Activated CD4-positive, alpha-beta T cell treated with anti-CD3 and anti-CD28 coated beads for 1 hour (primary cell): ENCODE measurements around the gene SNCB.

Experiments used
- DNase-seq: peaks from one replicate; pipeline ENCODE4 v3.0.0-alpha.2; 2020

Gene SNCB

DNA sequence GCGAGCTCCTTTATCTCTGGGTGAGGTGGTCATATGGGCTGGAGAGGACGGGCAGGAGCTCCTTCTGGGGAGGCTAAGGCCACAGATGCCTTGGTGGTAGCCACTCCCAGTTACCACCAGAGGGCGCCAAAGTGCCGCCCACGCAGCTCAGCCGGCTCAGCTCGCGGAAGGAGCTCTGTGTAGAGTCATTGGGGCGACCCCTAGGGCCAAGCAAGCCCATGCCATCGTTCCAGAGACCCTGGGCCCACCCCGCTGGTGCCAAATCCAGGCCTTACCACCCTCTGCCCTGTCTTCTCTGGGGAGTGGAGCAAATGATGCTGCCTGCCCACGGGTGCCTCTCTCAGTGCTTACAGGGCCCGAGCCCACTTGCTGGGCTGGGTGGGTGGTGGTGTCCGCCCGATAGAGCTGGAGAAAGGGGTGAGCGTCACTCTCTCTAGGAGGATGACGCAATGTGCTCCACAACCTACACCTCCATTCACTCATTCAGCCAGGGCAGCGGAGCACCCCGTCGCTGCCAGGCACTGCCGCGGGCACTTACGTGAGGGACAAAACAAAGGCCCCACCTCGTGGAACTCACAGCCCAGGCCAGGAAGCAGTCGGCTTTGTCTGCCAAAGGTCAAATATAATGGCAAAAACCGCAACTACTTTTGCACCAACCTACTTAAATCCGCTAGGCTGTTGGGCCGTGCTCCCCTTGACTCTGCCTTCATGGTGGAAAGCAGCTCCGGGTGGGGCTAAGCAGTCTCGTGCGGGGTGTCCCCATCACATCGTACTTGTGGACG lies 30.7 kb upstream of the SNCB start:
- peak; percentile 65 for DNase-seq

DNA sequence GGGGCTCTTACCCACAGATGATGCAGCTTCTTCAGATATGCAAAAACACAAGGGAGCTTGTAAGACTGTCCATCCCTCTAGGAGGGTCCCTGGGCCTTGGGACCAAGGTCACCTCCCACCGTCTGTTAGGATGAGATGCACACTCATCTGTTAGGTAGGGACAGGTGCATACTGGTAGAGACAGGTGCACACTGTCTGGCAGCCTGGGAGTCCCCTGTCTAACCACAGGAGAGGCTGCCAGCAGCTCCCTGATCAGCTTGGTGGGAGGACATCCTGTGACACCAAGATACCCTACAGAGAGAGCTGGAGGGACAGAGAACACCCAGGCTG lies 30.2 kb upstream of the SNCB start:
- DNase-seq, result no peak

DNA sequence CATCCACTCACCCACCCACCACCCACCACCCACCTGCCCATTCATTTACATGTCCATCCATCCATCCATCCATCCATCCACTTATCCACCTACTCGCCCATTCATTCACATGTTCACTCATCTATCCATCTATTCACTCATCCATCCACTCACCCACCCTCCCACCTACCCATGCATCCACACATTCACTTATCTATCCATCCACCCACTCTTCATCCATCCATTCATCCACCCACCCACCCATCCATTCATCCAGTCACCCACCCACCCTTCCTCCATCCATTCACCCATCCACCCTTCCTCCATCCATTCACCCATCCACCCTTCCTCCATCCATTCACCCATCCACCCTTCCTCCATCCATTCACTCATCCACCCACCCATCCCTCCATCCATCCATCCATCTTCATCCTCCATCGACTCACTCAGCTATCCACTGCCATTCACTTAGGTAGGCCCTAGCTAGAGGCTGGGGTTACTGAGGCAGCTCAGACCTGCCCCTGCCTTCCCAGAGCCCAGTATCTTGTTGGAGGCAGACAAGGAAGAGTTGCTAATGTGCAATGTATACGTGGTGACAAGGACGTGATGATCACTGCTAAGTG lies 29.6 kb upstream of the SNCB start:
- no peak for DNase-seq

DNA sequence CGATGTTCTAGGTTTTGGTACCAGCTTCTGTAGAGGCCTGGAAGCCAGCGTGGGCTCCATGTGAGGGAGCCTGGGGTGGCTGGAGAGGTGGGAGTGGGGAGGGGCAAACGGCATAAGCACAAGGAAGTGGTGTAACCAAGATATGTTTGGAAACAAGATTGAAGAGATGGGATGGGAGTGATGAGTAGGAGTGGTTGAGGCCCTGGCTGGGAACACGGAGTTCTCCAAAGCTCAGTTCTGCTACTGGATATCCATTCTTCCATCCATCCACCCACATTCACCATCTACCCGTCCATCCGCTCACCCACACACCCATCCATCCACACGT lies 29.1 kb upstream of the SNCB start:
- no peak for DNase-seq

DNA sequence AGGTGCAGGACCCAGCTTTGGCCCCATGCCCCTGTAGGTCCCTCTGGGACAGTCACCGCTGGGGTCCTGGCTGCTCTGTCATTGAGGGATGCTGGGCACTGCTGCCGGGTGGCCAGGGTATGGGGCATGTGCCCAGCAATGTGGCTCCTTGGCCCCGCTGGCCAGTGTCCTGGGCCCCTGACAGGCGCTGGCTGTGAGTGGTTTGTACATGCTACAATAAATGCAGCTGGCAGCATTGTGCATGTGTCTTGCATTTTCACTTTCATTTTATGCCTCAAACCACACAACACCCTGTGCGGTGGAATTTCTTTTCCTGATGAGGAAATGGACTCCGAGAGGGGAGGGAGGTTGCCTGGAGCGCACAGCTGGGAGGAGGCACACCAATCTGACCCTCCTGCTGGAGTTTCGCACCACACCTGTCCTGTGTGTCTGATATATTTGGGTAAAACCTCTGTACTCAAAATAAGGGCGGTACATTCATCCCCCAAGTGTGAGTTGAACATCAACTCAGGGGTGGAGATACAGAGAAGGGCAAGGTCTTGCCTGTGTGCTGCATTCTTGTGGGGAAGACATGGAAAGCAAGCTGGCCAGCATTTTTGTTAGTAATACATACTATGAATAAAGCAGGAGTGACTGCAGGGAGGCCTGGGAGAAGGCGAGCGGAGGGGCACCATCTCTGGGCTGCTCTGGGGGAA lies 28.6 kb upstream of the SNCB start:
- DNase-seq, result no peak

DNA sequence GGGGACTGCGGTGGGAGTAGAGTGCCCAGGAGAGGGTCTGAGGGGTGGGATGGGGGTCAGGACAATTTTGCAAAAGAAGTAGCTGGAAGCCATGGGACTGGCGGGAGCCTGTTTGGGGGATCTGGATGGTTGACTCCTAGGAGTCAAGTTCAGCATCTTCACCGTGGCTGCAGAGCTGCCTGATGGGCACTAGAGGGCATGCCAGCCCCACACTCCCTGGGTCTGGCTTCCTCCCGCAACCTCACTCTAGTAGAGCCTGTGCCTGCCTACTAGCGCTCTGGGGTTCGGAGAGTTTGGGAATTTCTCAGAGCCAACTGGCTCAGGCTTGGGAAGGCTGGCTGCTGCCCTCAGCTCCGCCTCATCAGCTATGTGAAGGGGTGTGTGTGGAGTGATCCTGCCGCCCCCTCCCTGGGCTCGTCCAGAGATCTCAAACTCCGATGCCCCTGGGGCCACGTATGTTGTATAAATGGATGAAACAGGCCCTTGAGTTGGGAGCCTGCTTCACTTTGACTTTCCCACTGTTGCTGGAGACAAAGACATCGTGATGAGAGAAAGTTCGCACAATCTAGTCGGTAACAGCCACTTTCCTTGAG lies 27.8 kb upstream of the SNCB start:
- peak; percentile 43 for DNase-seq

DNA sequence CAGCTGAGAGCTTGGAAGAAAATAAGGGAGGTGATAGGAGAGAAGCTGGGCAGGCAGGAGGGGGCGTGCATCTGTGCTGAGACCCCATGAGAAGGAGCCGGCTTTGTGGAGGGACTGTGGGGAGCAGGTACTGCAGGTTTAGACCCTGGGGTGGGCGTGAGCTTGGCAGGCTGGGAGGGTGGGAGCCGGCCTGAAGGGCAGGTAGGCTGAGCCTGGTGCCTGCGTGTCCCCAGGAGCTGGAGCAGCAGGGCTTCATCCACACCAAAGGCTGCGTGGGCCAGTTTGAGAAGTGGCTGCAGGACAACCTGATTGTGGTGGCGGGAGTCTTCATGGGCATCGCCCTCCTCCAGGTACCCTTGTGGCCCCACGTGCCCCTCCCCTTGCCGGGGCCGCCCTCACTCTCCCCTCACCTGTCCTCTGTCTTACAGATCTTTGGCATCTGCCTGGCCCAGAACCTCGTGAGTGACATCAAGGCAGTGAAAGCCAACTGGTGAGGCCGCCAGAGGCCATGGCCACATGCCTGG lies 26.2 kb upstream of the SNCB start:
- no peak for DNase-seq

DNA sequence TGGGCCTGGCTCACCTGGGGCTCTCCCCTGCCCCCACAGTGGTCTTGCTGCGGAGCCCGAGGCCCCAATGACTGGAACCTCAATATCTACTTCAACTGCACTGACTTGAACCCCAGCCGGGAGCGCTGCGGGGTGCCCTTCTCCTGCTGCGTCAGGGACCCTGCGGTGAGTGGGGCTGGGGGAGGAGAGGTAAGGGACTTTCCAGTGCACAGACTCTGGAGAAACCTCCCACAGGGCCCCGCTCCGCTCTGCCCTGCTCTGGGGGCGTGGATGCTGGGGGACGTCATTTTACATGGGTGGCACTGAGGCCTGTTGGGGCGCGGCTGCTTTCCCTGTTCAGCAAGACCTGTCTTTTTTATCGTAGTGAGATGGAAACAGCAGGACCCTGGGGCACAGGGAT lies 24.5 kb upstream of the SNCB start:
- DNase-seq, result no peak

DNA sequence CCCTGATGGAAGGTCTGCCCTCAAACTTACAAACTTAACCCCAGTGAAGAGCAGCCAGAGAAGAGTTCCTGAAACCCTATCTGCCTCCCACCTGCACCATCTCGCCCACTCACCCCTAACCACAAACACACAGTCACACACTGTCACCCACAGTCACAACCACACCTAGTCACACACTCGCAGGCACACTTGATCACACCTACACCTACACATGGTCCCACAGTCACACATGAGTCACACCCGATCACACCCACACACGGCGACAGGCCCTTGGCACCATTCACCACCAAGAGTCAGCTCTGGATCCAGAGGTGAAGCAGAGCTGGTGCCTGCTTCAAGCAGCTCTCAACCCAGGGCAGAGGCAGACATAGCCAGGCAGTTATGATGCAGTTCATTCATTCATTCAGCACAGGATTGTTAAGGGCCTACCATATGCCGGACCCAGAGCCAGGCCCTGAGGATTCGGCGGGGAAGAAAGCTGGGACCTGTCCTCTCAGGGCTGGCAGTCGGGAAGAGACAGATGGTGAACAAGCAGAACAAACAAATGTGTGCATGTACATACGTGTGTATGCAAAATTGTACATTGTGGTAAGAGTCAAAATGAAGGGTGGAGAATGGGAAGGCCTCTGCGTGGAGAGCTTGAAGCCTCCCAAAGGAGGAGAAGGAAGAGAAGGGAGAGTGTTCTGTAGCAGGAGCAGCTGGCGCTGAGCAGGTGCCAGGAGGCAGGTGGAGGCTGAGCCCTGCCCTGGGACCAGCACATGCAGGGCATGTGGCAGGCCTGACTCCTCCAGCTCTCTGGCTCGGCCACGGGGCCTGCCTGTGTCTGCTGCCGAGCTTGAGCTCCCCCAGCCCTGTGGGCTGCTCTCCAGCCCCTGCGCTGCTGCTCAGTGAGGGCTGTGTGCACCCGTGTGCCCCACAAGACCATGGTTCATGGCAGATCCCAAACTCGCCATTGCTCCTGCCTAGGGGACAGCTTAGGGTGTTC lies 23.4 kb upstream of the SNCB start:
- DNase-seq, result peak; percentile 47

DNA sequence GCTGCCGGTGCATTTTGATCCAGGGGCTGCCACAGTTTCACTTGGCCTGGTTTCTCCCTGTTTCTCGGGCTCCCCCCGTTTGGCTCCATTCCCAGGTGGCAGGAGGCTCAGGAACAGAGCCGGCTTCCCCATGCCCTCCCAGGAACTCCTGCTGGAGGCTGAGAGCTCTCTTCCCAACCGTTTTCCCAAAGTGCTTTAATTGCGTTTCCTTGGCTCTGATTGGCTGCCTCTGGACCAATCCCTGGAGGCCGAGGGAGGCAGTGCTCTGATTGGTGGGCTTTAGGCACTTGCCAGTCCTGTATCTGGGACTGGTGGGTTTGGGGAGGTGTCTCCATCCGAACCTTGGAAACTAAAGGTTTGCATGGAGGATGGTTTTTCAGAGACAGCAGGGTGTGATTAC lies 21.8 kb upstream of the SNCB start:
- DNase-seq, result no peak

DNA sequence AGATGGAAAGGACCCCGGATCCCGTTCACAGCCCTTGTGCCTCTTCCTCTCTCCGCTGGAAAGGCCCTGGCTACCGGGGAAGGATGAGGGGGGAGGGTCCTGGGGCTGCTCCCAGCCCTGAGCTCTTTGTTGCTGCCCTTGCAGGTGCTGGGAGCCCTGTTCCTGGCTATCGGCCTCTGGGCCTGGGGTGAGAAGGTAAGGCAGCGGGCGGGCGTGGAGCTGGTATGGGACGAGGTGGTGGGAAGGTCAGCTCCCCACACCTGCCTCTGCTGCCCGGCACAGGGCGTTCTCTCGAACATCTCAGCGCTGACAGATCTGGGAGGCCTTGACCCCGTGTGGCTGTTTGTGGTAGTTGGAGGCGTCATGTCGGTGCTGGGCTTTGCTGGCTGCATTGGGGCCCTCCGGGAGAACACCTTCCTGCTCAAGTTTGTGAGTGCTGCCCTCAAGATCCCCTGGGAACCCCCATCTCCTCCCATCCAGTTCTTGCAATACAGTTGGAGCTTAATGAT lies 21.2 kb upstream of the SNCB start:
- DNase-seq, result no peak

DNA sequence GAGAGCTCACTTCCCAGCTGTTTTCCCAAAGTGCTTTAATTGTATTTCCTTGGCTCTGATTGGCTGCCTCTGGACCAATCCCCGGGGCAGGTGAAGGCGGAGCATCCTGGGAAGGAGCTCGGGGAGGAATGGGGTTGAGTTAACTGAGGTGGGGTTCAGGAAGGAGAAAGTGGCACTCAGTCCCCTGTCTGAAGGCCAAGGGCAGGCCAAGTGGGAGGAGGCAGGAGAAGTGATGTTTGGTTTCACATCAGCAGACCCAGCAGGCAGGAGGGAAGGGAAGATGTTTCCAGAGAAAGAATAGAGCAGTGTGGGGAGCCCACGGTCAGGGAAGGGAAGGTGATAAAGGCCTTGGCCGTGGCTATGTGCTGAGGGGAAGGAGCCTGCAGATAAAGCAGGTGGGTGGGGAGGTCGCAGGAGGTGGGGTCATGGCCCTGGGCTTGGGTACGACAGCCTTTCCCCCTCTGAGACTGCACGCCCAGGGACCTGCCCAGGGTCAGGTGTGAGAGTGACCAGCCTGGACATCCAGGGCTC lies 20.1 kb upstream of the SNCB start:
- DNase-seq, result no peak

DNA sequence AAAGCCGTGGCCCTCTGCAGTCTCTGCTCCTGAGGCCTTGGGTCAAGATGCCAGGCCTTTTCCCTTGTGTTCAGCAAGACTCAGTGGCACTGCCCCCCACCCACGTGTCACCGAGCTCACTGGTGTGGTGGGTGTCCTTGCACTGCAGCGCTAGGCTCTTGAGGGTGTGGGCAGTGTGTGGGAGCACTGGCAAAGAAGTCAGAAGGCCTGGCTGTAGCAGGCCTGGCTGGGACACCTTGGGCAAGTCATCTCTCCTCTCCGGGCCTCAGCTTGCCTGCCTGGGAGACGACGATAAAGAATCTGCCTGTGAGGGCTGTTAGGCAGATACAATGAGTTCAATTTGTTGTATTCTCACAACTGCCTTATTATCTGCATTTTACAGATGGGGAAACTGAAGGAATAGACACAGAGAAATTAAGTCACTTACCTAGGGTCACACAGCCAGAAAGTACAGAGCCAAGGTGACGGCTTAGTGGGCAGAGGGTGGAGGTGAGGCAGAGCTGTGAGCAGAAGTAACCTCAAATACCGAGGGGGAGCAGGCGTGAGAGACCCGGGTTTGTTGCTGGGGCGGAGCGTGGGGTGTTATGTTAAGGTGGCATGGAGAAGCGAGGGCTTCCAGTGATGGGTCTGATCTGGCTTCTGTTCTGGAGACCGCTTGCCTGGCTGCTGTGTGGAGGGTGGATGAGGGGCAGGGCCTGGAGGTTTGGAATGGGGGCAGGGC lies 18.3 kb upstream of the SNCB start:
- DNase-seq, result no peak

DNA sequence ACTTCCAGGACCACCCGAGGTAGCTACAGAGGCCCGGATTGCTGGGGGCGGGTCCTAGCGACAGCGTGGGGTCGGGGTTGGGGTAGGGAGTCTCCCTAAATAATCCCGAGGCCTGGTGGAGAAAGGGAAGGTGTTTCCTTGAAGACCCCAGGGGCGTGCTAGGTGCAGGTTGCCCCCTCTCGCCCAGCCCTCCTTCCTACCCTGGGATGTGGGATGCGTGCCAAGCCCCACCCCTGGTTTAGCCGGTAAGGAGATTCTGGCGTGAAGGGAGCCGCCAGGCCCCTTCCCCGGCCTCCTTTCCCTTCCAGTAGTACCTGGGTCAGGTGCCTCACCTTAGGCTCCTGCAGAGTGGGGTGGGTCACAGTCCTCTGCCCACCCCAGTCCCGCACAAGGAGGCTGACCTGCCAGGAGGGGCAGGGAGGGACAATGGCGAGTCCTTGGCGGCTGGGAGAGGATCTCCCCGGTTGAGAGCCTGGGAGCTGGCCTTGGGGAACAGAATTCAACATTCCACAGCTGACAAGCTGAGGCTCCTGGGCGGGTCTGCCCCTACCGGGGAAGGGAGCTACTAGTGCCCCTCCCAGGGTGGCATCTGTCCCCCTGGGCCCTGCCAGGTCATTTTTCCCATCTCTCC lies 17.6 kb upstream of the SNCB start:
- no peak for DNase-seq

DNA sequence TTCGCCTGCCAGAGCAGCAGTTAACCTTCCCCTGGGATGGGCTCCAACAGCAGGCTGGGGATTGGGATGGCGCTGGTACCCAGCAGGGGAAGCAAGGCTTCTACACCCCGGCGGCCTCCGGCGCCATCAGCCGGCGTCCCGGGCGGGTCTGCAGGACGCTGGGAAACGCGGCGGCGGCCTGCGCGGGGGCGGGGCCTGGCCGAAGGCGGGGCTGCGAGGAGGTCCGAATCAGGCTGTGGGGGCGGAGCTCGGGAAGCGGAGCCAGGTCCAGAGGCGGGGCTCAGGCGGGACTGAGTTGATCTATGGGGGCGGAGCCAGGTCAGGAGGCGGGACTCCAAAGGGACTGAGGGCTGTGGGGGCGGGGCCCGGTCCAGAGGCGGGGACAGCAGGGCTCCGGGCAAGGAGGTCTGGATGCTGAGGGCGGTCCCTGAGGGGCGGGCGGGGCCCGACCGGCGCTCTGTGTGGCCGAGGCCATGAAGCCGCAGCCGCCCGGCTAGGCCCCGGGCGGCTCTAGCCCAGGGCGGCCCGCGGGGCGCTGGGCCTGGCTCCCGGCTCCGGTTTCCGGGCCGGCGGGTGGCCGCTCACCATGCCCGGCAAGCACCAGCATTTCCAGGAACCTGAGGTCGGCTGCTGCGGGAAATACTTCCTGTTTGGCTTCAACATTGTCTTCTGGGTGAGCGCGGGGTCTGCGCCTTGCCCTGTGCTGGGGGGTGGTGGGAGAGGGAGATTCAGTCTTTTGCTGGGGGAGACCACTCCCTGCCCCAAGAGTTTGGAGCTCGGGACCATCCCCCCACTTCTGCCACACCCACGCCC lies 16.9 kb upstream of the SNCB start, which contains the start of gene TSPAN17:
TSS of gene TSPAN17 (plus strand) at position 455 of the 813 bp plus-strand sequence. CDS start at position 587, 132 bp downstream.
- DNase-seq, result peak; percentile 96

DNA sequence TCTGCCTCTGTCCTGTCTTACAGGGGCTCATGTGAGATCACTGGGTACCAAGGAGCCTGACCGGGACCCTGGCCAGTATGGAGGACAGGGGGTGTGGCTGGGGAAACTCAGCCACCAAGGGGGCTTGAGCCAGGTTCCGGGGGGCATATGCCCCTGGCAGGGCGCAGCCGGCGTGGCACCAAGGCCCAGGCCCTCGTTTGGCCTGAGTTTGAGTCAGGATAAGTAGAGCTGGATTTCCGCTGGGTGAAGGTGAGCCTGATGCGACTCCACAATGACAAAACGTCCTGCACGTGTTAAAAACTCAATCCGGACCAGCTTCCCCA lies 16.3 kb upstream of the SNCB start:
- DNase-seq, result no peak

DNA sequence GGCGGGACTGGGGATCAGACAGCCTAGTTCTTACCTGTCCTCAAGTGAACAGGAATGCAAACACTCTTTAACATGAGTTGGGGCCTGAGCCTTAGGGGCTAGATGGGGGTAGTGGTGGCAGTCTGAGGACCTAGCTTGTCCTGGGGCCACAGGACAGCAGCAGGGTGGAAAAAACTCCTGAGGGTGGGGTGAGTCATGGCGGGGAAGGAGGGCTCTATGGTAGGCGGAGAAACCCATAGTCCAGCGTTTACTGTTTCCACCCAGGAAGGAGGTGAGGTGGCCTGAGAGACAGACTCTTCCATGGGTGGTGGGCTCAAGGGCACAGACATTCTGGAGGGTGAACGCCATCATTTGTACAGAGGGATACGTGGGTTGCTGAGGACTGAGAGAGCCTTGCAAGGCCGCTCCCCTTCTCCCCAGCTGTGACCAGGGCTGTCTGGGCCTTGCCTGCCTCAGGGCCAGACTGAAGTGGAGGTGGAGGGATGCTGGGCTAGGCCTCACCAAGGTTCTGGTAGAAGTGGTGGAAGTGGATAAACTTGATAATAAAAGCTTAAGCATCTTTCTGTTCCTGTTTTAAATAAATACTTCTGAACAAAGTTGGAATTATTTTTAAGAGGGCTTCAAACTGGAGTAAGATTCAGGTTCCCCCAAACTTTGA lies 15.8 kb upstream of the SNCB start:
- DNase-seq, result no peak

DNA sequence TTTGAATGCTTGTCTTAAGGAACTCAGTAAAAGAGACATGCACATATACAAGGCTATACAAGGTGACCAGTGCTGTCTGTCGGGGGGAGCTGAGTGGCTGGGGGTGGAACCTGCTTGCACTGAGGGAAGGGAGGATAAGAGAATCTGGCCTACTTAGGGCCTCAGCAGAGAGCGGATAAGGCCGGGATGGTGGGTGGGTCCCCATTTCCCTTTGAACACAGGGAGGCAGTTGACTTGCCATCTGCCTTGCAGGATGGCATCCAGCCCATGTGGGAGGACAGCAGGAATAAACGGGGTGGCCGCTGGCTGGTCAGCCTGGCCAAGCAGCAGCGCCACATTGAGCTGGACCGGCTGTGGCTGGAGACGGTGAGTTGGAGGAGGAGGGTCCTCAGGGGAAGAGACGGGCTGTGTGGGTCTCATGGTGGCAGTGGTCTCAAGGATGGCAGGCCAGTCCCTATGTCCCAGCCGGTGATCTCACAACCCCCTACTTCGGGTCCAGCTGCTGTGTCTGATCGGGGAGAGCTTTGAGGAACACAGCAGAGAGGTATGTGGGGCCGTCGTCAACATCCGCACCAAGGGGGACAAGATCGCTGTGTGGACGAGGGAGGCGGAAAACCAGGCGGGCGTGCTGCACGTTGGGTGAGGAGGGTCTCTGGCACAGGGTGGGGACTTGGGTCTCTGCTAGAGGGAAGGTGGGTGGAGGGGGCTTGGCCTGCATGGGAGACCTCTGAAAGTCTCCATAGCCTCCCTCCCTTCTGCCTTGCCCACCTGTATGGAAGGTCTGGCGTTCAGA lies 14.7 kb upstream of the SNCB start:
- no peak for DNase-seq

DNA sequence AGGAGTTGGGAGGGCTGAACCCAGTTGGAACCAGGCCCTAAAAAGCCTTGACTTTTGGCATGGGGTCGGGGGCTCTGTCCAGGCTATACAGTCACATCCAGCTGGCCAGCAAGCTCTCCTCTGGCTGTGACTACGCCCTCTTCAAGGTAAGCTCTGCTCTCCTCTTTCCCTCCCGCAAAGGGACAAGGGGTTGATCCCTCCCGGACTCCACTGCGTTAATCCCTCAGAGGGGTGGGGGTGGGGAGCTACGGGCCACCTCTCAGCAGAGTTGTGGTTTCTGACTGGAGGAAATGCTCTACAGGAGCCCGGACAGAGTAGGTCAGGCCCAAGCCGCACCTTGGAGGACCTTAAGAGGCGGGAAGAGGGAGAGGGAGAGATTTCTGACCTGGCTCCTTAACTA lies 14.0 kb upstream of the SNCB start:
- DNase-seq, result no peak
